AG04450 (cell line): Measurements from ENCODE around the gene ZFYVE26. TPM values are rescaled to one million over a fixed set of nuclear protein-coding genes. Genes with fewer than 3 reads are reported as not detected.

Experiments
- CTCF ChIA-PET: fragments of 300-600, 350-600 bp; formaldehyde crosslinking; extraction: SDS; loops from one replicate; lab custom pipeline; 2022; ENCODE audit warnings: antibody characterized with exemption, inconsistent platforms; lab: Charles Lee
- POLR2A ChIA-PET: fragments of 350-600 bp; formaldehyde crosslinking; extraction: SDS; loops from one replicate; lab custom pipeline; 2021; ENCODE audit warnings: antibody characterized with exemption, inconsistent platforms; lab: Yijun Ruan, JAX
- DNase-seq: peaks from one replicate; pipeline ENCODE4 v3.0.0-alpha.2; 2011; ENCODE audit warnings: low read depth, low spot score
- H3K27ac ChIP-seq: one replicate; pipeline ENCODE4 v1.5.1; 2012; ENCODE audit warnings: low read depth, low read length, control low read depth
- H3K27me3 ChIP-seq: one replicate; pipeline ENCODE4 v1.6.0; 2012; ENCODE audit warnings: low read length; ENCODE audit not compliant: control insufficient read depth, insufficient read depth
- H3K4me3 ChIP-seq: 2 replicates; pipeline ENCODE4 v1.5.1; 2011; ENCODE audit warnings: mild to moderate bottlenecking, low read depth, low read length, control low read depth
- H3K9me3 ChIP-seq: 2 replicates; pipeline ENCODE4 v1.5.1; 2012; ENCODE audit warnings: low read length; ENCODE audit not compliant: control insufficient read depth, insufficient read depth
- CTCF ChIP-seq: IDR thresholded peaks from 2 replicates; pipeline ENCODE4 v1.5.1; 2011; ENCODE audit warnings: low read depth, low read length, control low read depth, inconsistent platforms
- polyA minus RNA-seq: library from RNA; depleted of rRNA, polyadenylated mRNA; stranded (reverse); fragments of >200 nt; gene quantifications from 2 replicates; pipeline ENCODE4 v1.2.3, GENCODE V29; 2011; rRNA and poly(A)+ RNA removed
- polyA plus RNA-seq: library from polyadenylated mRNA; depleted of rRNA; stranded (reverse); fragments of >200 nt; gene quantifications from 2 replicates; pipeline ENCODE4 v1.2.3, GENCODE V29; 2011; rRNA removed

ZFYVE26 gene
- polyA plus RNA-seq (12.2 and 18.4 TPM in 2 replicates), polyA minus RNA-seq (40.9 and 45.5 TPM in 2 replicates)

GRCh38 chr14:67816326-67817002 lies at the start of gene ZFYVE26:
TSS of gene ZFYVE26 (minus strand) at chr14:67816590. CDS start at chr14:67815963, 627 bp downstream.
- CTCF ChIA-PET = no interaction called here
- peak within 1 kb of the TSS; percentile 75 for H3K27ac ChIP-seq
- peak within 1 kb of the TSS; percentile 99 for H3K4me3 ChIP-seq
- POLR2A ChIA-PET = interaction anchor here (0.6 to 0.8 kb wide), 4 partner anchors 10 to 990 kb away, joined by 3 to 4 read pairs (median 3); no protein-coding TSS in a partner anchor
- no peak for TF ChIP-seq CTCF
- H3K9me3 ChIP-seq = no peaks in the 10 kb centered on the region
- no peaks in the 10 kb centered on the region for H3K27me3 ChIP-seq
- peak; percentile 79 for DNase-seq

GRCh38 chr14:67863223-67863622 lies 46.8 kb upstream of the ZFYVE26 start:
- H3K27me3 ChIP-seq = no peaks in the 10 kb centered on the region
- no peak overlapping the region for H3K4me3 ChIP-seq
- POLR2A ChIA-PET = no interaction called here
- CTCF ChIA-PET = no interaction called here
- no peak for TF ChIP-seq CTCF
- no peak for DNase-seq
- H3K27ac ChIP-seq = no peak overlapping the region
- no peaks in the 10 kb centered on the region for H3K9me3 ChIP-seq

- ChIA-PET POLR2A (no interaction called here), CTCF (interaction anchor here (0.6 to 1.0 kb wide), 3 partner anchors 22 to 1004 kb away, joined by 3 read pairs; no protein-coding TSS in a partner anchor)
- DNase-seq = no peak
- no peaks in the 10 kb centered on the region for H3K9me3 ChIP-seq
- H3K27me3 ChIP-seq = no peaks in the 10 kb centered on the region
- H3K27ac ChIP-seq = no peak overlapping the region
- no peak for TF ChIP-seq CTCF
- H3K4me3 ChIP-seq = no peak overlapping the region
Observed at GRCh38 chr14:67859169-67859749, 42.9 kb upstream of the ZFYVE26 start.

GRCh38 chr14:67857778-67858350 lies 41.5 kb upstream of the ZFYVE26 start:
- no peaks in the 10 kb centered on the region for H3K9me3 ChIP-seq
- H3K4me3 ChIP-seq = no peak overlapping the region
- POLR2A ChIA-PET = no interaction called here
- CTCF ChIA-PET = no interaction called here
- TF ChIP-seq CTCF = no peak
- no peak for DNase-seq
- H3K27ac ChIP-seq = no peak overlapping the region
- no peaks in the 10 kb centered on the region for H3K27me3 ChIP-seq

GRCh38 chr14:67856827-67857226 lies 40.4 kb upstream of the ZFYVE26 start:
- H3K4me3 ChIP-seq = no peak overlapping the region
- POLR2A ChIA-PET = no interaction called here
- no peaks in the 10 kb centered on the region for H3K27me3 ChIP-seq
- TF ChIP-seq CTCF = no peak
- CTCF ChIA-PET = interaction anchor here (0.6 kb wide), 1 partner anchor 87 kb away, joined by 8 read pairs; no protein-coding TSS in a partner anchor
- H3K27ac ChIP-seq = no peak overlapping the region
- no peaks in the 10 kb centered on the region for H3K9me3 ChIP-seq
- no peak for DNase-seq
